H1 (cell line): Measurements from ENCODE around the gene CDKL5. TPM values are rescaled to one million over a fixed set of nuclear protein-coding genes. Genes with fewer than 3 reads are reported as not detected.

Experiments used
- CHD2 ChIP-seq: IDR thresholded peaks from 2 replicates; pipeline ENCODE4 v1.6.1; 2012; ENCODE audit warnings: low read length, improper control_type of control experiment
- GTF2F1 ChIP-seq: IDR thresholded peaks from 2 replicates; pipeline ENCODE4 v1.6.1; 2012; ENCODE audit warnings: low read depth, low read length, improper control_type of control experiment, borderline replicate concordance
- POLR2AphosphoS5 ChIP-seq: IDR thresholded peaks from 2 replicates; pipeline ENCODE4 v1.6.1; 2011; ENCODE audit warnings: low read depth, low read length
- RFX5 ChIP-seq: IDR thresholded peaks from 2 replicates; pipeline ENCODE4 v1.6.1; 2011; ENCODE audit warnings: low read depth, low read length, improper control_type of control experiment, borderline replicate concordance
- ZNF274 ChIP-seq: IDR thresholded peaks from 2 replicates; pipeline ENCODE4 v1.7.0; 2012; ENCODE audit warnings: low read length, borderline replicate concordance; ENCODE audit errors: extremely low read depth
- polyA plus RNA-seq, 7 experiments: library from polyadenylated mRNA; depleted of rRNA in 3 of 7; stranded (reverse) in 5 of 7; unstranded in 2 of 7; fragments of >200 nt in 5 of 7; fragments of 200-250 nt in 2 of 7; gene quantifications; 1 replicate in 5 of 7; 2 replicates in 1 of 7; 4 replicates in 1 of 7; pipeline versions ENCODE4 v1.2.1 to v1.2.3, GENCODE V29; 2011 to 2013; ENCODE audit warnings: missing spikeins in 2 of 7, mixed read lengths in 2 of 7
- total RNA-seq: library from RNA; stranded (reverse); fragmentation: NEBNext Ultra II Directional; extraction: Animal tissue kit (Norgen Biotek cat#: 25700); gene quantifications from 2 replicates; pipeline ENCODE4 v1.2.1, GENCODE V29; 2021

Gene CDKL5
- total and polyA plus RNA-seq, 2 of the 8 experiments (the other 6 are each of a cell fraction or from before 2014, with no cell fraction given): 5.5 to 15.6 TPM

- TF ChIP-seq POLR2AphosphoS5: no peak
- TF ChIP-seq ZNF274: no peak
- TF ChIP-seq GTF2F1: no peak
- TF ChIP-seq CHD2: no peak
- no peak for TF ChIP-seq RFX5
- TF ChIP-seq, all 59 proteins: peak for 0
Measured at GRCh38 chrX:18461431-18461830, 36.0 kb downstream of the CDKL5 start (continued).
